Measurements from ENCODE around the gene TM7SF3.
"Not testable (repeated sequence)": the region's sequence is repeated elsewhere in the genome, so short reads cannot be mapped to it uniquely, and the experiment has no call there.

The TM7SF3 gene

DNA sequence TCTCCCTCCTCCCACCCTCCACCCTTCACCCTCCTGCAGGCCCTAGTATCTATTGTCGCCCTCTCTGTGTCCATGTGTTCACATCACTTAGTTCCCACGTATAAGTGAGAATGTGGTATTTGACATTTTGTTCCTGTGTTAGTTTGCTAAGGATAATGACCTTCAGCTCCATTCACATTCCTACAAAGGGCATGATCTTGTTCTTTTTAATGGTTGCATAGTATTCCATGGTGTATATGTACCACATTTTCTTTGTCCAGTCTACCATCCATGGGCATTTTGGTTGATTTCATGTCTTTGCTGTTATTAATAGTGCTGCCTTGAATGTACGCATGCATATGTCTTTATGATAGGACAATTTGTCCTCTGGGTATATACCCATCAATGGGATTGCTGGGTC lies 38.6 kb upstream of the TM7SF3 start:
- no peak for DNase-seq (ENCODE audit: low read depth)
- H3K4me3 ChIP-seq (ENCODE audit: low read depth, low read length), result no peak overlapping the region
- TF ChIP-seq CTCF (IDR thresholded peaks at IDR 0.05; ENCODE audit: insufficient read depth, low read depth, low read length, missing control alignments), result no peak

DNA sequence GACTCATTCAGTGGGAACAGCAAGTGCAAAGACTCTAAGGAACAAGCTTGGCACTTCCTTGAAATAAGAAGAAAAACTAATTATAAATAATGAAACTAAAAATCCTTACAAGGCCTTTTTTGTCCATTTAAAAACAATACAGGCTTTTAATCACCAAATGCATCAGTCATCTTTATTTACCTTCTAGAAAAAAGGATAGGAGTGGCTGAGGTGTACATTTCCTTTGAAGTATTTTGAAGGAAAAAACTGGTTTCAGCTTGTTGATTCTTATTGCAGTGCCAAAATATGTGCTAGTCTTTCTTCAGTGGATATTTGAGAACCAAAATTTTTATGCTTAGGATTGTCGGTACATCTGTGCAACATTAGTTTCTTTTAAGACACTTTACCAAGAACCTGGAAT lies 38.0 kb upstream of the TM7SF3 start:
- no peak for TF ChIP-seq CTCF (IDR thresholded peaks at IDR 0.05; ENCODE audit: insufficient read depth, low read depth, low read length, missing control alignments)
- no peak overlapping the region for H3K4me3 ChIP-seq (ENCODE audit: low read depth, low read length)
- DNase-seq (ENCODE audit: low read depth), result no peak

GRCh38 chr12:27048822-27049752 lies 34.9 kb upstream of the TM7SF3 start:
- DNase-seq (ENCODE audit: low read depth), result no peak
- TF ChIP-seq CTCF (IDR thresholded peaks at IDR 0.05; ENCODE audit: insufficient read depth, low read depth, low read length, missing control alignments), result no peak
- no peak overlapping the region for H3K4me3 ChIP-seq (ENCODE audit: low read depth, low read length)

DNA sequence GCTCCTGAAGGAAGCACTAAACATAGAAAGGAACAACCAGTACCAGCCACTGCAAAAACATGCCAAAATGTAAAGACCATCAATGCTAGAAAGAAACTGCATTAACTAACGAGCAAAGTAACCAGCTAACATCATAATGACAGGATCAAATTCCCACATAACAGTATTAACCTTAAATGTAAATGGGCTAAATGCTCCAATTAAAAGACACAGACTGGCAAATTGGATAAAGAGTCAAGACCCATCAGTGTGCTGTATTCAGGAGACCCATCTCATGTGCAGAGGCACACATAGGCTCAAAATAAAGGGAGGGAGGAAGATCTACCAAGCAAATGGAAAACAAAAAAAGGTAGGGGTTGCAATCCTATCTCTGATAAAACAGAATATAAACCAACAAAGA lies 27.8 kb upstream of the TM7SF3 start:
- H3K4me3 ChIP-seq (ENCODE audit: low read depth, low read length), result not testable (repeated sequence)

DNA sequence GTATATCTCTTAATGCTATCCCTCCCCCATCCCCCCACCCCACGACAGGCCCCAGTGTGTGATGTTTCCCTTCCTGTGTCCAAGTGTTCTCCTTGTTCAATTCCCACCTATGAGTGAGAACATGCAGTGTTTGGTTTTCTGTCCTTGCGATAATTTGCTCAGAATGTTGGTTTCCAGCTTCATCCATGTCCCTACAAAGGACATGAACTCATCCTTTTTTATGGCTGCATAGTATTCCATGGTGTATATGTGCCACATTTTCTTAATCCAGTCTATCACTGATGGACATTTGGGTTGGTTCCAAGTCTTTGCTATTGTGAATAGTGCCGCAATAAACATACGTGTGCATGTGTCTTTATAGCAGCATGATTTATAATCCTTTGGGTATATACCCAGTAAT lies 26.5 kb upstream of the TM7SF3 start:
- not testable (repeated sequence) for DNase-seq (ENCODE audit: low read depth); H3K4me3 ChIP-seq (ENCODE audit: low read depth, low read length)

More for the DNA sequence above, 27.8 kb upstream of the TM7SF3 start:
- DNase-seq (ENCODE audit: low read depth), result not testable (repeated sequence)

GRCh38 chr12:27034607-27035293 lies 20.6 kb upstream of the TM7SF3 start:
- TF ChIP-seq CTCF (IDR thresholded peaks at IDR 0.05; ENCODE audit: insufficient read depth, low read depth, low read length, missing control alignments), result no peak
- DNase-seq (ENCODE audit: low read depth), result no peak
- H3K4me3 ChIP-seq (ENCODE audit: low read depth, low read length), result no peak overlapping the region

GRCh38 chr12:27032679-27033078 lies 18.5 kb upstream of the TM7SF3 start:
- H3K4me3 ChIP-seq (ENCODE audit: low read depth, low read length), result no peak overlapping the region
- DNase-seq (ENCODE audit: low read depth), result no peak
- no peak for TF ChIP-seq CTCF (IDR thresholded peaks at IDR 0.05; ENCODE audit: insufficient read depth, low read depth, low read length, missing control alignments)
